DND-41 (cell line): ENCODE data around the gene SPATA22.

ENCODE experiments used
- EZH2 ChIP-seq: IDR thresholded peaks from 3 replicates; pipeline ENCODE4 v1.6.1; 2012; ENCODE audit warnings: borderline replicate concordance, low read depth, mild to moderate bottlenecking, moderate library complexity, low read length, inconsistent platforms; ENCODE audit not compliant: severe bottlenecking
- TF ChIP-seq, protein P1 (sequence below): IDR thresholded peaks from 2 replicates; pipeline ENCODE4 v1.5.1; 2012; ENCODE audit warnings: borderline replicate concordance, low read length, moderate library complexity, mild to moderate bottlenecking; ENCODE audit not compliant: poor library complexity, severe bottlenecking; ENCODE audit errors: extremely low read depth

DNA sequence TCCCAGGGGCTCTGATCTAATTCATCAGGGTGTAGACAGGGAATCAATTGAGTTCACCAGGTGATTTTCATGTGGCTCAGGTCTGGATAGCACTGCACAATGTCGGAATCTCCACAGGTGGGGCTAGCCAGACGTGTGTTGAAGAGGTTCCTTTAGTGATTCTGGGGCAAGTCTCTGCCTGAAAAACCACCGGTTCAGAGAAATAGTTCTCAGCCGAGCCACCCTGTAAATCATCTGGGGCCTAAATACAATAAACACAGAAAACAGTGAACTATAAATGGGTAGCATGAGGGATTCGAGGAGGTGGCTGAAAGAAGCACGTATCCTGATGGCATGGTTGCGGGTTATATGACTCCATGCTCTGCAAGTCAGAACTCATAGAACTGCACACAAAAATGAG lies 25.5 kb upstream of the SPATA22 start:
- TF ChIP-seq EZH2: no peak
- TF ChIP-seq, protein P1, sequence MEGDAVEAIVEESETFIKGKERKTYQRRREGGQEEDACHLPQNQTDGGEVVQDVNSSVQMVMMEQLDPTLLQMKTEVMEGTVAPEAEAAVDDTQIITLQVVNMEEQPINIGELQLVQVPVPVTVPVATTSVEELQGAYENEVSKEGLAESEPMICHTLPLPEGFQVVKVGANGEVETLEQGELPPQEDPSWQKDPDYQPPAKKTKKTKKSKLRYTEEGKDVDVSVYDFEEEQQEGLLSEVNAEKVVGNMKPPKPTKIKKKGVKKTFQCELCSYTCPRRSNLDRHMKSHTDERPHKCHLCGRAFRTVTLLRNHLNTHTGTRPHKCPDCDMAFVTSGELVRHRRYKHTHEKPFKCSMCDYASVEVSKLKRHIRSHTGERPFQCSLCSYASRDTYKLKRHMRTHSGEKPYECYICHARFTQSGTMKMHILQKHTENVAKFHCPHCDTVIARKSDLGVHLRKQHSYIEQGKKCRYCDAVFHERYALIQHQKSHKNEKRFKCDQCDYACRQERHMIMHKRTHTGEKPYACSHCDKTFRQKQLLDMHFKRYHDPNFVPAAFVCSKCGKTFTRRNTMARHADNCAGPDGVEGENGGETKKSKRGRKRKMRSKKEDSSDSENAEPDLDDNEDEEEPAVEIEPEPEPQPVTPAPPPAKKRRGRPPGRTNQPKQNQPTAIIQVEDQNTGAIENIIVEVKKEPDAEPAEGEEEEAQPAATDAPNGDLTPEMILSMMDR: no peak
